ENCODE data around the gene PABPC1L2B. TPM values are rescaled to one million over a fixed set of nuclear protein-coding genes. Genes with fewer than 3 reads are reported as not detected.

The PABPC1L2B gene
- total and polyA plus RNA-seq, 2 of the 8 experiments (the other 6 are each of a cell fraction or from before 2014, with no cell fraction given) = 1.5 to 1.7 TPM

Other genes starting within 250 kb of the PABPC1L2B start
- gene DMRTC1B, start 226.0 kb upstream of the PABPC1L2B start, total RNA-seq (2021; fragmentation: NEBNext Ultra II Directional; extraction: Animal tissue kit (Norgen Biotek cat#: 25700)) = not detected in 2 replicates
- gene DMRTC1B, start 226.0 kb upstream of the PABPC1L2B start, polyA plus RNA-seq (2011; rRNA removed) = 0.11 TPM in 1 of 2 replicates, not detected in the other
- gene FAM236B, start 220.3 kb upstream of the PABPC1L2B start, total RNA-seq (2021; fragmentation: NEBNext Ultra II Directional; extraction: Animal tissue kit (Norgen Biotek cat#: 25700)) = not detected in 2 replicates
- gene FAM236B, start 220.3 kb upstream of the PABPC1L2B start, polyA plus RNA-seq (2011; rRNA removed) = not detected in 2 replicates
- not detected in 2 replicates for gene FAM236D, start 194.7 kb upstream of the PABPC1L2B start, total RNA-seq (2021; fragmentation: NEBNext Ultra II Directional; extraction: Animal tissue kit (Norgen Biotek cat#: 25700))
- not detected in 2 replicates for gene FAM236D, start 194.7 kb upstream of the PABPC1L2B start, polyA plus RNA-seq (2011; rRNA removed)
- gene FAM236C, start 90.3 kb upstream of the PABPC1L2B start, total RNA-seq (2021; fragmentation: NEBNext Ultra II Directional; extraction: Animal tissue kit (Norgen Biotek cat#: 25700)) = not detected in 2 replicates
- not detected in 2 replicates for gene FAM236C, start 90.3 kb upstream of the PABPC1L2B start, polyA plus RNA-seq (2011; rRNA removed)
- gene FAM236A, start 64.7 kb upstream of the PABPC1L2B start, total RNA-seq (2021; fragmentation: NEBNext Ultra II Directional; extraction: Animal tissue kit (Norgen Biotek cat#: 25700)) = not detected in 2 replicates
- gene FAM236A, start 64.7 kb upstream of the PABPC1L2B start, polyA plus RNA-seq (2011; rRNA removed) = not detected in 2 replicates
- gene DMRTC1, start 59.1 kb upstream of the PABPC1L2B start, total RNA-seq (2021; fragmentation: NEBNext Ultra II Directional; extraction: Animal tissue kit (Norgen Biotek cat#: 25700)) = not detected in 2 replicates
- not detected in 2 replicates for gene DMRTC1, start 59.1 kb upstream of the PABPC1L2B start, polyA plus RNA-seq (2011; rRNA removed)
- 0.32 and 0.73 TPM in 2 replicates for gene PABPC1L2A, start 76.6 kb downstream of the PABPC1L2B start, total RNA-seq (2021; fragmentation: NEBNext Ultra II Directional; extraction: Animal tissue kit (Norgen Biotek cat#: 25700))
- gene PABPC1L2A, start 76.6 kb downstream of the PABPC1L2B start, polyA plus RNA-seq (2011; rRNA removed) = 0.44 and 0.83 TPM in 2 replicates
- gene NAP1L2, start 211.9 kb downstream of the PABPC1L2B start, total RNA-seq (2021; fragmentation: NEBNext Ultra II Directional; extraction: Animal tissue kit (Norgen Biotek cat#: 25700)) = 15.8 and 17.0 TPM in 2 replicates
- gene NAP1L2, start 211.9 kb downstream of the PABPC1L2B start, polyA plus RNA-seq (2011; rRNA removed) = 2.5 and 4.5 TPM in 2 replicates